ENCODE data around the gene MRPL48. TPM values are rescaled to one million over a fixed set of nuclear protein-coding genes. Genes with fewer than 3 reads are reported as not detected.

MRPL48 gene
- total and polyA plus RNA-seq, 2 of the 8 experiments (the other 6 are each of a cell fraction or from before 2014, with no cell fraction given), result 34.9 to 59.9 TPM

DNA sequence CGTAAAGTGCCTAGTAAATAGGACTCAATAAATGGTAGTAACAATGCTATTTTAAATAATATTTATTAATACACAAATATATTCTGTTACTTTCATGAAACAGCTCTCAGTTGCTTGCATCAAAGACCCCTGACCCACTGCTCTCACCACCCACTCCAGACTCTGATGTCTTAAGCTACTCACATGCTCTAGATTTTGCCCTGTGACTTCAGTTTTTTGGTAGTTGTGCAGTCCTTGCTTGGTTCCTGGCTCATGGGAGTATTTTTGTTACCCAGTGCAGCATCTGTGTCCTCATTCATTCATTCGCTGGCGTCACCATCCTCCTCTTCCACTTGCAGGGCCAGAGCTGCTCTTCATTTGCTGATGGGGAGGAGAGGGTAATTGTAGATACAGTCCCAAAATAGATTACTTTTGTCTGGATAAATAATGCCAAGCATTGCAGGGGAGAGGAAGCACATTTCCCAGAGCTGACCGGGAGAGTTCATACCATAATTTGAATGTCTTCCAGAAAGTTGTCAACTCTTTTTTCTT is 12.7 kb downstream of the MRPL48 start (continued):
- TF ChIP-seq EP300 (IDR thresholded peaks at IDR 0.05; ENCODE audit: borderline replicate concordance in 1 of 2, low read depth in 2 of 2, low read length in 2 of 2) (no peak), ZNF274 (IDR thresholded peaks at IDR 0.05; ENCODE audit: borderline replicate concordance, extremely low read depth, low read length) (no peak), RAD21 (IDR thresholded peaks at IDR 0.05 in 1 of 2, conservative IDR thresholded peaks at IDR 0.05 in 1 of 2; ENCODE audit: low read depth in 2 of 2, low read length in 2 of 2) (no peak), SP4 (IDR thresholded peaks at IDR 0.05; ENCODE audit: low read length) (no peak)
